DOHH2 (cell line): ENCODE measurements around the gene ALDH3B1.

Source experiments
- H3F3A ChIP-seq: fragments of 200-600 bp; sonication (generic), shearing (Covaris generic); 2 replicates; pipeline ENCODE4 v1.6.0; 2016; ENCODE audit warnings: antibody characterized with exemption, mild to moderate bottlenecking; ENCODE audit not compliant: control insufficient read depth, insufficient read depth
- H3K27ac ChIP-seq: fragments of 200-600 bp; sonication (generic); 2 replicates; pipeline ENCODE4 v1.5.1; 2014; ENCODE audit warnings: low read depth, mild to moderate bottlenecking, low read length, moderate library complexity
- H3K27me3 ChIP-seq: fragments of 200-600 bp; sonication (generic); 2 replicates; pipeline ENCODE4 v1.6.1; 2014; ENCODE audit warnings: mild to moderate bottlenecking, low read length, mixed read lengths; ENCODE audit not compliant: control insufficient read depth
- H3K36me3 ChIP-seq: fragments of 200-600 bp; sonication (generic); 2 replicates; pipeline ENCODE4 v1.6.1; 2014; ENCODE audit warnings: mild to moderate bottlenecking, low read length, moderate library complexity, mixed read lengths; ENCODE audit not compliant: control insufficient read depth
- H3K4me1 ChIP-seq: fragments of 200-600 bp; sonication (generic); 2 replicates; pipeline ENCODE4 v1.6.1; 2014; ENCODE audit warnings: mild to moderate bottlenecking, low read length, mixed read lengths; ENCODE audit not compliant: control insufficient read depth
- H3K4me2 ChIP-seq: fragments of 200-600 bp; sonication (generic); 2 replicates; pipeline ENCODE4 v1.6.0; 2014; ENCODE audit warnings: mild to moderate bottlenecking, low read length, moderate library complexity
- H3K4me3 ChIP-seq: fragments of 200-600 bp; sonication (generic); 2 replicates; pipeline ENCODE4 v1.5.1; 2014; ENCODE audit warnings: mild to moderate bottlenecking, low read length, mixed read lengths
- H3K79me2 ChIP-seq: fragments of 200-600 bp; sonication (generic); 2 replicates; pipeline ENCODE4 v1.6.1; 2014; ENCODE audit warnings: mild to moderate bottlenecking, low read length, mixed read lengths; ENCODE audit not compliant: control insufficient read depth
- H3K9me2 ChIP-seq: fragments of 200-600 bp; sonication (generic); replicated peaks from 2 replicates; pipeline ENCODE4 v1.6.1; 2014; ENCODE audit warnings: mild to moderate bottlenecking, low read length, mixed read lengths; ENCODE audit not compliant: control insufficient read depth
- H3K9me3 ChIP-seq: fragments of 200-600 bp; sonication (generic); 2 replicates; pipeline ENCODE4 v1.6.1; 2014; ENCODE audit warnings: antibody characterized with exemption, low read length, mixed read lengths; ENCODE audit not compliant: control insufficient read depth, insufficient read depth
- H4K20me1 ChIP-seq: fragments of 200-600 bp; sonication (generic); 2 replicates; pipeline ENCODE4 v1.6.0; 2014; ENCODE audit warnings: low read depth, mild to moderate bottlenecking, antibody characterized with exemption, low read length, moderate library complexity; ENCODE audit not compliant: control insufficient read depth, insufficient read depth
- CTCF ChIP-seq: fragments of 200-600 bp; sonication (generic); IDR thresholded peaks from one replicate; pipeline ENCODE4 v1.5.1; 2014; ENCODE audit warnings: antibody characterized with exemption, mild to moderate bottlenecking, low read depth, low read length; ENCODE audit not compliant: poor library complexity, severe bottlenecking
- EZH2phosphoT487 ChIP-seq: fragments of 200-600 bp; sonication (generic); IDR thresholded peaks from 2 replicates; pipeline ENCODE4 v1.6.1; 2017; ENCODE audit warnings: borderline replicate concordance, mild to moderate bottlenecking, antibody characterized with exemption, low read length, moderate library complexity, mixed read lengths

Gene ALDH3B1

GRCh38 chr11:68022531-68022930 is 12.4 kb downstream of the ALDH3B1 start:
- H3K4me1 ChIP-seq, result no peaks in the 10 kb centered on the region
- H3K4me2 ChIP-seq, result no peak overlapping the region
- H3K27me3 ChIP-seq, result no peaks in the 10 kb centered on the region
- H4K20me1 ChIP-seq, result no peaks in the 10 kb centered on the region
- H3K9me2 ChIP-seq, result no peaks in the 10 kb centered on the region
- H3F3A ChIP-seq, result no peaks in the 10 kb centered on the region; the same call in 1 of the 2 replicates
- H3K36me3 ChIP-seq, result no peaks in the 10 kb centered on the region
- H3K9me3 ChIP-seq, result no peaks in the 10 kb centered on the region
- H3K4me3 ChIP-seq, result no peak overlapping the region
- H3K27ac ChIP-seq, result no peak overlapping the region
- H3K79me2 ChIP-seq, result no peaks in the 10 kb centered on the region
- TF ChIP-seq CTCF, result no peak

GRCh38 chr11:68024508-68024907 is 14.4 kb downstream of the ALDH3B1 start:
- H3K27me3 ChIP-seq, result no peaks in the 10 kb centered on the region
- peaks cover 4% of the 10 kb centered on the region; the same call in 1 of the 2 replicates for H3K79me2 ChIP-seq
- peaks cover 8% of the 10 kb centered on the region for H3K4me1 ChIP-seq
- no peak overlapping the region for H3K4me3 ChIP-seq
- H4K20me1 ChIP-seq, result no peaks in the 10 kb centered on the region
- no peaks in the 10 kb centered on the region for H3K9me2 ChIP-seq
- TF ChIP-seq CTCF, result no peak
- no peak for TF ChIP-seq EZH2phosphoT487
- no peak overlapping the region for H3K4me2 ChIP-seq
- no peaks in the 10 kb centered on the region; the same call in 1 of the 2 replicates for H3F3A ChIP-seq
- H3K9me3 ChIP-seq, result no peaks in the 10 kb centered on the region
- no peaks in the 10 kb centered on the region for H3K36me3 ChIP-seq
- no peak overlapping the region for H3K27ac ChIP-seq

GRCh38 chr11:68025047-68025446 is 14.9 kb downstream of the ALDH3B1 start:
- Histone ChIP-seq H3K4me3 (no peak overlapping the region), H3K27me3 (no peaks in the 10 kb centered on the region), H3K4me2 (no peak overlapping the region), H3K79me2 (peaks cover 7% of the 10 kb centered on the region; the same call in 1 of the 2 replicates), H3K9me2 (no peaks in the 10 kb centered on the region), H4K20me1 (no peaks in the 10 kb centered on the region), H3K4me1 (peaks cover 11% of the 10 kb centered on the region), H3K9me3 (no peaks in the 10 kb centered on the region), H3K36me3 (no peaks in the 10 kb centered on the region), H3K27ac (no peak overlapping the region), H3F3A (no peaks in the 10 kb centered on the region; the same call in 1 of the 2 replicates)
- TF ChIP-seq CTCF (peak; percentile 35), EZH2phosphoT487 (no peak)
